Stomach (tissue), 4 donors: ENCODE results near the gene SCRN1.

Experiments
- EP300 ChIP-seq: sonication (generic); formaldehyde crosslinking; IDR thresholded peaks from one replicate; pipeline ENCODE4 v1.6.1; 2017; ENCODE audit warnings: antibody characterized with exemption
- POLR2A ChIP-seq, 4 donors: fragments of 450-650 bp; IDR thresholded peaks; one replicate each; pipeline ENCODE4 v1.6.1; 2016; ENCODE audit warnings: antibody characterized with exemption in 4 of 4, control low read depth in 2 of 4, mild to moderate bottlenecking in 1 of 4, moderate library complexity in 1 of 4
- POLR2AphosphoS5 ChIP-seq, 3 donors: sonication (generic); formaldehyde crosslinking; IDR thresholded peaks; one replicate each; pipeline ENCODE4 v1.6.1; 2016; ENCODE audit warnings: antibody characterized with exemption in 3 of 3
- TF ChIP-seq, protein P1 (sequence below), 7 experiments: fragments of 450-650 bp in 4 of 7; fragments of 200-600 bp in 3 of 7; sonication (generic) in 3 of 7; IDR thresholded peaks; one replicate each; pipeline ENCODE4 v1.5.1; 2016 to 2019; ENCODE audit warnings: antibody characterized with exemption in 7 of 7, control low read depth in 2 of 7, mild to moderate bottlenecking in 1 of 7

DNA sequence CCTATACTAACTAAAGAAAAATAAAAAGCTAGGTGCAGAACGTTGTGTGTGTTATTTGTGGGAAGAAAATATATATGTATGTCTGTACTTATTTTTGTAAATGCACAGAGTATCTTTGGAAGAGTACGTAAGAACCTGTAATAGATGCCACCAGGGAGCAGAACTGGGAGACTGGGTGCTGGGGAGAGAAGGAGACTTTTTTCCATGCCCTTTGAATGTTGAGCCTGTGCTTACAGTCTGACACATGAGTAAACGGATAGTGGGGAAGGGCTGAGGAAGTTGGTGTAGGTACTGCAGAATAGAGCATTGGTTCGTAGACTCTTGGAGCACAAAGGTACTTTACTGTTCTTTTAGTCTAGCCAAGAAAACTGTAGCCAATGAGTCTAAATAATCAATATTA, 1.3 kb upstream of the SCRN1 start:
- no peak for TF ChIP-seq EP300
- no peak for TF ChIP-seq POLR2A (IDR thresholded peaks at IDR 0.05)
- TF ChIP-seq, protein P1, sequence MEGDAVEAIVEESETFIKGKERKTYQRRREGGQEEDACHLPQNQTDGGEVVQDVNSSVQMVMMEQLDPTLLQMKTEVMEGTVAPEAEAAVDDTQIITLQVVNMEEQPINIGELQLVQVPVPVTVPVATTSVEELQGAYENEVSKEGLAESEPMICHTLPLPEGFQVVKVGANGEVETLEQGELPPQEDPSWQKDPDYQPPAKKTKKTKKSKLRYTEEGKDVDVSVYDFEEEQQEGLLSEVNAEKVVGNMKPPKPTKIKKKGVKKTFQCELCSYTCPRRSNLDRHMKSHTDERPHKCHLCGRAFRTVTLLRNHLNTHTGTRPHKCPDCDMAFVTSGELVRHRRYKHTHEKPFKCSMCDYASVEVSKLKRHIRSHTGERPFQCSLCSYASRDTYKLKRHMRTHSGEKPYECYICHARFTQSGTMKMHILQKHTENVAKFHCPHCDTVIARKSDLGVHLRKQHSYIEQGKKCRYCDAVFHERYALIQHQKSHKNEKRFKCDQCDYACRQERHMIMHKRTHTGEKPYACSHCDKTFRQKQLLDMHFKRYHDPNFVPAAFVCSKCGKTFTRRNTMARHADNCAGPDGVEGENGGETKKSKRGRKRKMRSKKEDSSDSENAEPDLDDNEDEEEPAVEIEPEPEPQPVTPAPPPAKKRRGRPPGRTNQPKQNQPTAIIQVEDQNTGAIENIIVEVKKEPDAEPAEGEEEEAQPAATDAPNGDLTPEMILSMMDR (IDR thresholded peaks at IDR 0.05), result no peak
- no peak for TF ChIP-seq POLR2AphosphoS5 (IDR thresholded peaks at IDR 0.05)
